ENCODE results near the gene ARL6IP4. TPM values are rescaled to one million over a fixed set of nuclear protein-coding genes. Genes with fewer than 3 reads are reported as not detected.

ARL6IP4 gene
- total RNA-seq, 3 donors from 2014 or later = 127 to 171 (median 128) TPM

- peaks cover 28% of the 10 kb centered on the region for H3K4me1 ChIP-seq (ENCODE audit: low read depth)
Measured at GRCh38 chr12:122974892-122975789, 5.3 kb upstream of the ARL6IP4 start, which contains the start of gene OGFOD2. Gene OGFOD2 (plus strand): TSS chr12:122975244. CDS start chr12:122975252, 8 bp downstream.

GRCh38 chr12:122975790-122976647 is 4.5 kb upstream of the ARL6IP4 start:
- no peak for TF ChIP-seq CTCF (IDR thresholded peaks at IDR 0.05)
- H3K36me3 ChIP-seq (ENCODE audit: low read depth) = no peaks in the 10 kb centered on the region
- H3K9me3 ChIP-seq = no peaks in the 10 kb centered on the region
- peak overlapping the region; percentile 90 for H3K4me3 ChIP-seq
- ATAC-seq (no peak), DNase-seq (no peak)
- H3K4me1 ChIP-seq (ENCODE audit: low read depth) = peaks cover 28% of the 10 kb centered on the region
- intact Hi-C loops (cut with DNase I, micrococcal nuclease) = no loop called here

More at GRCh38 chr12:122974892-122975789, 5.3 kb upstream of the ARL6IP4 start, which contains the start of gene OGFOD2:
- peak within 1 kb of the TSS; percentile 90 for H3K4me3 ChIP-seq
- no peaks in the 10 kb centered on the region for H3K9me3 ChIP-seq
- TF ChIP-seq CTCF (IDR thresholded peaks at IDR 0.05) = no peak
- no peaks in the 10 kb centered on the region for H3K36me3 ChIP-seq (ENCODE audit: low read depth)
- peak; percentile 95 for DNase-seq
- intact Hi-C loops (cut with DNase I, micrococcal nuclease) = no loop called here
- ATAC-seq = peak; percentile 89

- Histone ChIP-seq H3K4me3 (no peak overlapping the region), H3K9me3 (no peaks in the 10 kb centered on the region), H3K36me3 (ENCODE audit: low read depth) (no peaks in the 10 kb centered on the region), H3K4me1 (ENCODE audit: low read depth) (peaks cover 33% of the 10 kb centered on the region)
- ATAC-seq (no peak), DNase-seq (peak in 1 of 3 donors; percentile 52)
- intact Hi-C loops (cut with DNase I, micrococcal nuclease) = no loop called here
- no peak for TF ChIP-seq CTCF (IDR thresholded peaks at IDR 0.05)
Measured at GRCh38 chr12:122976648-122976975, 3.9 kb upstream of the ARL6IP4 start.

GRCh38 chr12:122977153-122977552 is 3.3 kb upstream of the ARL6IP4 start:
- Histone ChIP-seq H3K36me3 (ENCODE audit: low read depth) (no peaks in the 10 kb centered on the region), H3K4me3 (no peak overlapping the region), H3K4me1 (ENCODE audit: low read depth) (peaks cover 39% of the 10 kb centered on the region), H3K9me3 (no peaks in the 10 kb centered on the region)
- DNase-seq = peak in 1 of 3 donors; percentile 30
- TF ChIP-seq CTCF (IDR thresholded peaks at IDR 0.05) = no peak
- ATAC-seq = no peak
- intact Hi-C loops (cut with DNase I, micrococcal nuclease) = no loop called here

- Histone ChIP-seq H3K9me3 (no peaks in the 10 kb centered on the region), H3K4me3 (no peak overlapping the region), H3K4me1 (ENCODE audit: low read depth) (peaks cover 40% of the 10 kb centered on the region), H3K36me3 (ENCODE audit: low read depth) (no peaks in the 10 kb centered on the region)
- DNase-seq = peak in 1 of 3 donors; percentile 38
- no peak for TF ChIP-seq CTCF (IDR thresholded peaks at IDR 0.05)
- ATAC-seq = no peak
- intact Hi-C loops (cut with DNase I, micrococcal nuclease) = no loop called here
Measured at GRCh38 chr12:122977655-122978392, 2.7 kb upstream of the ARL6IP4 start.
